Colon (tissue), 2 donors: ENCODE measurements around the gene JAZF1.

Experiments used
- FAIRE-seq: peaks from 2 replicates; lab custom pipeline; 2012; peaks lifted over from hg19 to GRCh38; lab: Jason Lieb, UNC
- donor health status: control.
- donor health status: control.

JAZF1 gene

DNA sequence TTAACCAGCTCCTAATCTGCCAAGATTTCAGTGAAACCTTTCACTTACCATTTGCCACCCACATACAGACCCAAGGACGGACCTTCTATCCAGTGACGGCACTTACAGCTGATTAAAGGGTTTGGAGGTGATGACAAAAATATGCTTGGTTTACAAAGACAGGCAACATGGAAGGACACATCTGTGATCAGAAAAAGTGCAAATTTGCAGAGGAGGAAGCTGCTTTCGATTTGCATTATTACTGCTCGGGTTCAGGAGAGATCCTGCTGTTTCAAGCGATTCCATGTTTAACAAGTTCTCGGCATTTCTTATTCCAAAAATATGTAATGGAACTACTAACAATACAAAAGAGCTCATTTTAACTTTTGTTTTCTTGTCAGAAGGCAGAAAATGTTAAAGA, 109.0 kb downstream of the JAZF1 start:
- no peak for FAIRE-seq

DNA sequence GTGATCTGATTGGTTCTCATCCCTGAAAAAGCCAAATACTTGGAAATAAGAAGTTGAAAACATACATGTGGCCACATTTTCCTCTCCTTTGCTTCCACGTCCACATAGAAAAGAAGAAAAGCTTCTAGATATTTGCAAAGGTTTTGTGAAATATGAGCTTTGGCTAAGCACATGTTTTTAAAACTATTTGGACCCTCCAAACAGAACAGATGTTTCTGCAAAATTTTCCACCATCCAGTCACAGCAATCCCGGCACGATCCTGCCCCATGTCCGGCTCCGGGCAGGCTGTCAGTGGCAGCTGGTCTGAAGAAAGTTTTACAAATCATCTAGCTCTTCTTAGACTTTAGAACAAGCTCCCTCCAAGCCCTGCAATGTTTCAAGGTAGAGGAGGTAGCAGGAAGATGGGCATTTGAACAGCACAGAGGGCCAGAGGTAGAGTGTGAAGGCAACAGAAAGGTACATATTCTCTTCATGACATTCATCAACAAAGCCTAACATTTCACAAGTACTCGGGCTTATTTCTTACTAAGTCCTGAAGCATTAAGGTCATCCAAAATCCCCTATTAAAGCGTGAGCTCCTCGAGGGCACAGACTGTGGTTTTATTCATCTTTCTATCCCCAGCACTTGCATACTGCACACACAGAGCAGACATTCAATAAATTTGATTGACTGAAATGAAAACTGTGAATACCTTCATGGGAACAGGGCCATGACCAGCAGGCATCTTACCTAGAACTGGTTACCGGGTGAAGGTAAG, 110.1 kb downstream of the JAZF1 start:
- FAIRE-seq: no peak

DNA sequence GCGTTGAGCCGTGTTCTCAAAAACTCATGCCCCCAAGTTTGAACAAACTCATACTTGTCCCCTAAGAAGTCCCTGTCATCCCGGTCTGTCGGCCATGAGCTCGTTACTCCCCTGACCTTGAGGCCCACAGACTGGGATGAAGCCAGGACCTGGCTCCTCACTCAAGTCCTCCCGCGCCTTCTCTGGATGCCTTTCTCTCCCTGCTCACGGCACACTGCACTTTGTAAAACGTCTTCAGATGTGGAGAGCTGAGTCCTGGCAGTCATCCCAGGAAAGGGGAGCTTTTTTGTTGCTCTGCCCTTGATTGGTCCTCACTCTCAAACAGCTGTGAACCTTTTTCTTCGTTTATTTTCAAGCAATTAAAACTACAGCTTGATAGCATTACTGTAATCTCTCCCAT, 110.8 kb downstream of the JAZF1 start:
- FAIRE-seq: no peak

DNA sequence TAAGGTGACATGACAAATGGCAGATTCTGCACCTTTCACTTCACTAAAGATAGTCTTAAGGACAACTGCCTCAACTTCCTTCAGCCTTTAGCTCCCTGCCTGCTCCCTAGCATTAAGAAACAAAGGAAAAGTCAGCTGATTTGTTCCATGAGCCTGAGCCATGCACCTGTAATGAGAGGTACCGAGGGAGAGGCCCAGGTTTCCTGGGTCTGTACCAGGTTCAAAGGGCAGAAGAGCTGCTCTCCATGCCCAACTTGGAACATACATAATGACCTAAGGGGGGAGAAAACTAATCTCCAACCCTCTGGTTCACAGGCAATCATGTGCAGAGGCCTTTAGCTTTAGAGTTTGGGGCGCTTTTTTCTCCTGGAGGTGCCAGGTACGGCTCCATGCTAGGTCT, 111.2 kb downstream of the JAZF1 start:
- no peak for FAIRE-seq

DNA sequence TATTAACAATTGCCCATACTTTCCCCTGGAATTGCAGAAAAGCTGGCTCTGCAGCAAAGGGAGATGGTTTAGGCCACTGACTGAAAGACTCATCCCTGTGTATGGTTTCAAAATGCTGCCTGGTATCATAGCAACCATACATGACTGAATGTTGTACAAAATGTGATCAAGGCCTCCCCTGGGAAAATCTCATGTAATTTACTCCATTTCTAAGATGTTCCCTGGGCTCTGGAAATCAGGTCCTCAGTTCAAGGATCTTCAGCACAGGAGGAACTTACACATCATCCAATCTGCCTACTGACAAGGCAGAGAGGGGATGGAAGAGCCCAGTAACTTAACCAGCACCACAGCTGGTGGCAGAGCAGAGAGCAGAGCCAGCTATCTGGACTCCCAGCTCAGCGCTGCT, 111.8 kb downstream of the JAZF1 start:
- no peak for FAIRE-seq

DNA sequence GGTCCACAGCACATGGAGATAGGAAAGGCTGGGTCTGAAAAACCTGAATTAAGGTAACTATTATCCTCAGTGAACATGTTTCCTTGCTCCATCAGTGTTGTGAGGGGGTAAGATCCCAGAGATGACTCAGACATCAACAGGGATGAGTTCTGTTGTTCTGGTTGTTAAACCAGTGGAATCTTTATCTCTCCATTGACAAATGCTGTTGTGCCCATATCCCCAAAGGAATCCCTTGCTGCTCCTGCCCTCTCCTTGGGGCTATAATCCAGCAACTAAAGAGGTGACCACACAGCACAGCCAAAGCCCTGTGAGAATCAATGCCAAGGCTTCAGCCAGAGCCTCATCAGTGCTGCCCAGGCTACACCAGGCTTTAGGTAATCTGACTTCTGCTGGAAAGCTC, 113.4 kb downstream of the JAZF1 start:
- no peak for FAIRE-seq

DNA sequence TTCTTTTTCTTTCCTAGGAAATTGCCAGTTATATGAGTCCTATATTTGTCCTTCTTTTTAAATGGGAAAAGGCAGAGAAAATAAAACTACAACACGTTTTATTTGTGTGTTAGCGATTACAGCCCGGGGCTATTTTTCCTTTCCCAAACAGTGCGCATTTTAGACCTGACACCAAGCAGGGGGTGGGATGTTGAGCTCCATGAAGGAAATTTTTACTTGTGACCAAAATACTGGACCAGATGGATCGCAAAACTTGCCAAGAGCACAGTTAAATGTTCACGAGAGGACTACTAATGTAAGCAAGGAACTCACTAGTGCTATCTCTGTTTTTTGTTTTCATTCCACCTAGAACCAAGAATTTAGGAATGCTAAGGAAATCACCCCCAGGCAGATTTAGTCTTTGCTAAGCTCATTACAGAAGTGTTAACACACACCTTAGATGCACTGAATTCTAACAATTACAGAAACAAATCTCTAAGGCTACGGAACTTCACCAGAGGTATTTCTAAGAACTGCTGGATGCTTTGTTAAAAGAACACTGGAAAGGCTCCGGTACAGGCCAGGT, 114.8 kb downstream of the JAZF1 start:
- no peak for FAIRE-seq

DNA sequence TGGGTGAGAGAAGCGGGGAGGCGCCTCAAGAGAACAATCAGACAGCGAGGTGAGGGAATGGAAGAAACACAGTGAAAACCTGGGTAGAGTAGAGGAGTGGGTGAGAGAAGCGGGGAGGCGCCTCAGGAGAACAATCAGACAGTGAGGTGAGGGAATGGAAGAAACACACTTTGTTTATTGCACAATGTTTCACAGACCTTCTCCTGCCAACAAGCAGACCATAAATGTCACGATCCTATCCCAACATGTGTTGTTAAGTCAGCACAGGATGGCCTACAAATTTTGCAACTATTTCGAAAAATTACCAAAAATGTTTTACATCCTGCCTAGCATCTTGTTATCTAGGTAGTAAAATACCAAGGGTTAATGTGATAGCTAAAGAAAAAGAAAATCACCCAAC, 115.3 kb downstream of the JAZF1 start:
- no peak for FAIRE-seq

DNA sequence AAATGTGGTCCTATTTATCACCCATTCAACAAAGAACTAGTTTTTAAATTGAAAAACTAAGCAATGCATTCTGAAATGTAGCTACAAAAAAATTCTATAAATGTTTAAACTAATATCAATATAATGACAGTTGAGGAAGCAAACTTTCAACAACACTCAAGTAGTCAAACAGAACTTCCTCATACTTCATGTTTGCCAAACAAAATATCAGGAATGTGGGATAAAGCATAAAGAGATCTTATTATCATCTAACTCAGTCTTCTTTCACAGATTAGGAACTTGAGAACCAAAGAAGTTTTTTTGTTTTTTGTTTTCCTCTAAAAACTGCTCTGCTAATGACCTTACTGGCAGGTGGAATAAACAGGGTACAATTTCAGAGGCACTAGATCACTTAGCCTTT, 116.2 kb downstream of the JAZF1 start:
- peak; percentile 31 for FAIRE-seq

DNA sequence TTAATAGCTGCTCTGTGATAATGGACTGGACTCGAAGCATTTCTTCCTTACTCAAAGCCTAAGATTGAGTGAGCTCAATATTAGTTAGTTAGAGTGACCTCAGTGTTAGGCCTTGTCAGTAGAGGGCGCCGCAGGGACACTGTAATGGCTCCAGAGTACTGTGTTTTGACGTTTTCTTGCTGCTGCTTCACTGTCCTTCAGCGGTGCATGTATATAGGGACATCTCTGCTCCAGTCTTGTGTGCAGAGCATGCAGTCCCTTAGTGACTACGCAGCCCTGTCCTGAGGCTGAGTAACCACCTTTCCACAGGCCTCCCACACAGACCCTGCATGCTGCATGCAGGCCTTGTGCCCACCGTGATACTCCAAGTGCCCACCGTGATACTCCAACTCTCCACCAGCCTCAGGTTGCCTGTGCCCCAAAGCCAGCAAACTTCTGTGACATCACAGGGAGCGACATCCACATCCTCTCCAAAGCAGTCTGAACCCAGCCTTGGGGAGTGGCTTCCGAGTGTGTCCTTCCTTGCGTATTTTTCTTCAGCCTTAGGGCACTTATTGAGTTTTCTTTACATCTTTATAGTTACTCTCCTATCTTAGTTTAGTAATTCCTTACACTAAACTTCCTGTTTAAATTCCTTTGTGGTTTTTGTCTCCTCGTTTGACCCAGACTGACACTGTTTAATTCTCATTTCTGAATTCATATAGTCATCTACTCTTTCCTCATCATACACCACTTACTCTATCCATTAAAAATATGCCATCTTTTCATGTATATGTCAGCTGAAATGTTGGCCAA, 118.2 kb downstream of the JAZF1 start:
- FAIRE-seq: no peak

DNA sequence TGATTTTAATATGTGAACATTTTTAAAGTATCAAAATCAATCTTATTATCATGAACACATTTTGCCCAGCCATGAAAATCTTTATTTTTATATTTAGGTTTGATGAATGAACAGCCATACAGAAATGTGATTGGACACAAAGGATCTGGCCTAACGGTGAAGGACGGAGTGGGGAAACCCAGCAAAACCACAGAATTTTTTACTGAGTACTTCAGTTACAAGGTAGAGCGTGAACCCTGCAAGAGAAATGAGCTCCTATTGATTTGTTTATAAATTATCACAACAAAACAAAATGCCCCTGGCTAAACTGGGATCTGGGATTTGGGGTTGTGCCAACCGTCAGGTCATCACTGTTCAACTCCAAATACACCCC, 118.8 kb downstream of the JAZF1 start:
- no peak for FAIRE-seq

DNA sequence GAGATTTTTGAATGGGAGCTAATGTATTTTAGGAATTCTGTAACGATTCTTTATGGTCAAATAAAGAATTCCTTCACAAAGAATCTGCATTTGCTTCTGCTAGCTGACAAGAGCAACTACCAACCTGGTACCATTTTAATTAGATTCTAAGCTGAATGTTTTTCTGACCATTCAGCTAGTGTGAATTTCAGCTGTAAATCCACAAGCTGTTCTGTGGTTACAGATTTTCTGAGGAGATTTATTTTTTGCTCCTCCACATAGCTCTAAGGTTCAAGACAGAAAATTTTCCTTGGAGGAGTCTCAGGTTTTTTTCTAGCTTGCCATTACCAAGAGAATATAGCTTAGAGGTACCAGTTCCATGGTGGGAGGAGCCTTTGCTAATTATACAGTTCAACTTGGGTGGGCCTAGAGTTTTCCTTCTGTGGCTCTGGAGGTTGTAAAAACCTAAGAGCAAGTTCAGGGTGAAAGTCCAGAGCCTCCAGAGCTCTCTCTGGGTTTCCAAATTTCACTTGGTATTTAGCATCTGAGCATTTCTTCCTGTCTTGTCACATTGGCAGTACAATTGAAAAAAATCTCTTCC, 120.1 kb downstream of the JAZF1 start:
- FAIRE-seq: no peak

DNA sequence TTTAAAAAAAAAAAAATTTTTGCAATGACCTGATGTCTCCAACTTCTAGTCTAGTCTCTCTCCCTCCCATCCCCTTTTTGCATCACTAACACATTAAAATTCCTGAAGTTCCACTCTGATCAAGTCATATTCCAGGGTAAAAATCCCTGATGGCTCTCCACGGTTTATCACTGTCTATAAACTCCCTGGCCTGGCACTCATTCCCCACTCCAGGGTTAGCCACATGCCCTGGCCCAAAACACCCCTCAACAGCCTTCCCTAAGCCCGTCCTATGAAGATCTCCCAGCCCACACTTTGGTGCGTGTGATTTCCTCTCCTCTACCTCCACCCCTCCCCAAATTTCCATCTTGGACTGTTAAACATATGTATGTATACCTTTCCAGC, 125.4 kb downstream of the JAZF1 start:
- FAIRE-seq: no peak

DNA sequence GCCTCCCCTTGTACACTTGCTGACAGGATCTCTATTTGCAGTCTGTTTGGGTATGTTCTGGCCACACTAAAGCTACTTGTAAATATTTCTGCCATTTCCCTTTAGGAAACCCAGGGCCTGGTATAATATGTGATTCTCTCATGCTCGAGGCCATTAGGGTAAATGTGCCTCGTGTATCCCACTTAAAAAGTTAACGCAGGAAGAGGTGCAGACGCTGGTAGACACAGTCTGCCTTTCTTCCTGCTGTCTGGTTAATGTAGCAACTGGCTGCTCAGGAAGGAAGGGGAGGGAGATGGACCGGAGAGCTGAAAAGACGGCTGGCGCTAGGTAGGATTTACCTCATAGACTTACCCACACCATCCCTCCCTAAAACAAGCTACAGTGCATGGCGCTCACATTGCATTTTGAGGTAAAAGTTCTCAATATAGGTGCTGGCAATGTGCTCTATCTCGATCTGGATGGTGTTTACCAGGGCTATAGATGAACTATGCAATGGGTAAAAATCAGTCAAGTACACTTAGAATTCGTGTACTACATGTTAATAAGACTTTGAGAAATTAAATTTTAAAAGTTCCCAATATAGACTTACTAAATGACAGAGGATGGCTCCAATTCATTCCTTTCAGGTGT, 125.9 kb downstream of the JAZF1 start:
- FAIRE-seq: no peak

DNA sequence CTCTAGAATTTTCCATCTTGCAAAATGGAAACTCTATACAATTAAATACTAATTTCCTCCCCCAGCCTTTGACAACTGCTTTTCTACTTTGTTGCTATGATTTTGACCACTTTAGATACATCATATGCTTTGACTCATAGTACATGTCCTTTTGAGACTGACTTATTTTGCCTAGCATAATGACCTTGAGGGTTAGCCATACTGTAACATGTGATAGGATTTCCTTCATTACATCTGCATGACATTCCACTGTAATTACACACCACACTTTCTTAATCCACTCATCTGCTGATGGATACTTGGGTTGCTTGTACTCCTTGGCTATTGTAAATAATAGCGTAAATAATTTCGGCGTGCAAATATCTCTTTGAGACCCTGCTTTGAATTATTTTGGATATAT, 127.7 kb downstream of the JAZF1 start:
- no peak for FAIRE-seq

DNA sequence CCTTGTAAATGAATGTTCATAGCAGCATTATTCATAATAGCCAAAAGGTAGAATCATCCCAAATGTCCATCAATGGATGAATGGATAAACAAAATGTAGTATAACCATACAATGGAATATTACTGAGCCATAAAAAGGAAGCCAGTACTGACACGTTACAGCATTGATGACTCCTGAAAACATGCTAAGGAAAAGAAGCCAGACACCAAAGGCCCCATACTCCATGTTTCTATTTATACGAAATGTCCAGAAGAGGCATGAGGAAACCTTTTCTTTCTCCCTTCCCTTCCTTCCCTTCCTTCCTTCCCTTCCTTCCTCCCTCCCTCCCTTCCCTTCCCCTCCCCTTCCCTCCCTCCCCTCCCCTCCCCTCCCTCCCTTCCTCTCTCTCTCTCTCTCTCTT, 131.9 kb downstream of the JAZF1 start:
- no peak for FAIRE-seq

DNA sequence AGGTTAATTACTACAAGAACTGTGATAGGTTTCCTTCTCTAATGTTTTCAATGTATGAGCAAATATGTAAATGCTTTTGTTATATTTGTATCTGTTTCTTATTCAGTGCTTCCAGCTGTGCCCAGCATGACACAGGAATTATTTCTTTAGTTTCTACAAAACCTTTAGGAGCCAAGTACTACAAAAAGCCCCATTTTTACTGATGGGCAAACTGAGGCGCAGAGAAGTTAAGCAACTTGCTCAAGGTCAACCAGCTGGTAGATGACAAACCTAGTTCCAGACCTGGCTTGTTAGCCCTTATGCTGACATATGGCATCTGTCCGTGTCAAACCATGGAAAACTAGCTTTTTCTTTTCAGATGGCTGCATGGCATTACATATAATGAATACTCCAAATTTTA, 134.6 kb downstream of the JAZF1 start:
- no peak for FAIRE-seq

DNA sequence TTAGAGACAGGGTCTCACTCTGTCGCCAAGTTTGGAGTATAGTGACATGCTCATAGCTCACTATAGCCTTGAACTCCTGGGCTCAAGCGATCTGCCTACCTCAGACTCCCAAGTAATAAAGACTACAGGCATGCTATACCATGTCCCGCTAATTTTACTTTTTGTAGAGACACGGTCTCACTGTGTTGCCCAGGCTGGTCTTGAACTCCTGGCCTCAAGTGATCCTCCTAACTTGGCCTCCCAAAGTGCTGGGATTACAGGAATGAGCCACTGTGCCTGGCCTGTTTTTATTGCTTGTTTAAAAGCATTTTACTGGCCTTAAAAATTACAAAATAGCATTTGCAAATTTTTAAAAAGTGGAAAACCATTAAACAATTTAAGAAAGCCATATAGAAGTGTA, 135.0 kb downstream of the JAZF1 start:
- FAIRE-seq: no peak

DNA sequence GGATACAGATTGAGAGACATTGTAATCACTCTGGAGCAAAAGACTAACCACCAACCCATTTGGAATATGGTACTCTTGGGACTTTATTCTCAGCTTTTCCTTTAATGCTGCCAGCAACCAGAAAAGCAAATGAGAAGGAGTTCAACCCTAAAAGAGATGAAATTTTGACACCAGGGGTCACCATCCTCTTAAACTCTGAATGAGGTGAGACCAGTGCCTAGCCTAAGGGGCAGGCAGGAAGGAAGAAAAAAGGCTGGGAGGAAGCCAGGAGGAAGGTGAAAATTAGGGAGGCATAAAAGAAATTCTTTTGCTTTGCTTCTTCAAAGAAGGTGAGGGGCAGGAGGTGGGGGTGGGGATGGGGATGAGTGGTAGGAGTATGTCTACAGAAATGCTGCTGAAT, 135.8 kb downstream of the JAZF1 start:
- no peak for FAIRE-seq

DNA sequence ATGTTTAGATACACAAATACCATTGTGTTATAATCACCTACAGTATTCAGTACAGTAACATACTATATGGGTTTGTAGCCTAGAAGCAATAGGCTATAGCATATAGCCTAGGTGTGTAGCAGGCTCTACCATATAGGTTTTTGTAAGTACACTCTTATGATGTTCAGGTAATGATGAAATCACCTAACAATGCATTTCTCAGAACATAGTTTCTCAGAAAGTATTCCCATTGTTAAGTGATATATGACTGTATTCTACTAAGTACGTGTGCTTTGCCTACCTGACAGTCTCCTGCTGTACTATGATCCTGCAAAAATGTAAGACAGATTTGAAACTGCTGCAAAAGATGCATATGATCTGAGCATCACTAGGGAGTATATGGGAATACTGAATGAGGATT, 137.9 kb downstream of the JAZF1 start:
- FAIRE-seq: no peak

DNA sequence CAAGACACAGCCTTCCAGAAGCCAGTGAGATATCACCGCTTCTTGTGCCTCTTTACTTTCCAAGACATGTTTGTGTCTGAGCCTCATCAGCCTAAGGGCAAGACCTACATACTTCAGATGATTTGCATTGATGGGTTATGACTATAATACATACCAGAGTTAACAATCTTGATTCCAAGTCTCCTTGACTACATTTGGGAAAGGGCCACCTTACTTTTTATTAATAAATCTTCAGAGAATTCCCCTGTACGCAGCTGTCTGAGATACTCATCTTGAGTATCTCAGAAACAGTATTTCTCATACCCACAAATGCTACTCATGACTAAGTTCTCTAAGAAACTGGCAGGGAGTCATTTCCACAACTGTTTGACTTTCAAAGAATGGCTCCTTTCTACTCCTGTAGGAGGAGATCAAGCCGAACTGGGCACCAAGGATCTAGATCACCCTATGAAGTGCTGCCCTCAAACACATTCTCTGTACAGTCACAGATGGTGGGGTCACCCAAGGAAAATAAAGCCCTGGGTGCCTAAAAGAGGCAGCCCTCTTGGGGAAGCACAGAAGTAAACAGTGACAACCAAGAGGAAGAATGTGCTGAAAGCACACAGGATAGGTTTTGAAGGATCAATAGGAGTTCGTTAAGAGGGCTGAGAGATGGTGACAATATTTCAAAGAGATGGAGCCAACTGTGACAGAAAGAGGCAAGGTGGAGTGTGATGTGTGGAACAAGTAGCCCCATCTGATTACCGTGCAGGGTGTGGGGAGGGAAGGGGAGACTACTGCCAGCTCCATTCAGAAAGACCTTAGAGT, 138.9 kb downstream of the JAZF1 start:
- FAIRE-seq: no peak
